Peyer's patch (tissue), 4 donors: ENCODE results near the gene UBL4B.

ENCODE experiments used
- CTCF ChIP-seq, 6 experiments: fragments of 450-650 bp in 4 of 6; fragments of 200-600 bp in 2 of 6; sonication (generic) in 1 of 6; IDR thresholded peaks; one replicate each; pipeline ENCODE4 v1.5.1; 2017 to 2019; ENCODE audit warnings: antibody characterized with exemption in 6 of 6, mild to moderate bottlenecking in 3 of 6, moderate library complexity in 1 of 6
- POLR2A ChIP-seq, 2 donors: fragments of 450-650 bp; IDR thresholded peaks; one replicate each; pipeline ENCODE4 v1.5.1; 2017; ENCODE audit warnings: antibody characterized with exemption in 2 of 2, mild to moderate bottlenecking in 2 of 2, moderate library complexity in 2 of 2

GRCh38 chr1:110134050-110134595 lies 21.9 kb downstream of the UBL4B start:
- no peak for TF ChIP-seq CTCF (IDR thresholded peaks at IDR 0.05)
- no peak for TF ChIP-seq POLR2A (IDR thresholded peaks at IDR 0.05)
